GM23338 (cell line): Measurements from ENCODE around the gene SBK3. TPM values are rescaled to one million over a fixed set of nuclear protein-coding genes. Genes with fewer than 3 reads are reported as not detected.

Experiments
- ATAC-seq: fragments of 200-7000 bp; cut with Tn5 transposase; 3 replicates; pipeline ENCODE4 v1.9.1; 2020
- DNase-seq: peaks from one replicate; pipeline ENCODE4 v3.0.0-alpha.2; 2015; ENCODE audit warnings: low spot score
- H2AFZ ChIP-seq: fragments of 200-600 bp; sonication (generic); 2 replicates; pipeline ENCODE4 v1.8.0; 2016; ENCODE audit warnings: antibody characterized with exemption, mild to moderate bottlenecking, moderate library complexity
- H3F3A ChIP-seq: fragments of 200-600 bp; sonication (generic); replicated peaks from 2 replicates; pipeline ENCODE4 v1.8.0; 2017; ENCODE audit warnings: antibody characterized with exemption, mixed run types, low read depth
- H3K27ac ChIP-seq: fragments of 200-600 bp; sonication (generic); 2 replicates; pipeline ENCODE4 v1.6.1; 2016; ENCODE audit warnings: low read depth
- H3K27me3 ChIP-seq: fragments of 200-600 bp; sonication (generic); 2 replicates; pipeline ENCODE4 v1.8.0; 2016; ENCODE audit warnings: mild to moderate bottlenecking, mixed run types, moderate library complexity; ENCODE audit not compliant: insufficient read depth
- H3K36me3 ChIP-seq: fragments of 200-600 bp; sonication (generic); 2 replicates; pipeline ENCODE4 v1.8.0; 2016; ENCODE audit warnings: mild to moderate bottlenecking; ENCODE audit not compliant: insufficient read depth
- H3K4me1 ChIP-seq: fragments of 200-600 bp; sonication (generic); 2 replicates; pipeline ENCODE4 v1.8.0; 2016; ENCODE audit warnings: mild to moderate bottlenecking, moderate library complexity; ENCODE audit not compliant: insufficient read depth
- H3K4me2 ChIP-seq: fragments of 200-600 bp; sonication (generic); 2 replicates; pipeline ENCODE4 v1.7.1; 2017; ENCODE audit warnings: mixed run types
- H3K4me3 ChIP-seq: fragments of 200-600 bp; sonication (generic); 2 replicates; pipeline ENCODE4 v1.6.1; 2016; ENCODE audit warnings: mixed run types
- H3K79me2 ChIP-seq: fragments of 200-600 bp; sonication (generic); replicated peaks from 2 replicates; pipeline ENCODE4 v1.8.0; 2017; ENCODE audit warnings: mild to moderate bottlenecking; ENCODE audit not compliant: insufficient read depth
- H3K9me2 ChIP-seq: fragments of 200-600 bp; sonication (generic); 2 replicates; pipeline ENCODE4 v1.8.0; 2017; ENCODE audit not compliant: insufficient read depth
- H4K20me1 ChIP-seq: fragments of 200-600 bp; sonication (generic); replicated peaks from 2 replicates; pipeline ENCODE4 v1.8.0; 2017; ENCODE audit warnings: mild to moderate bottlenecking; ENCODE audit not compliant: insufficient read depth
- H3K27ac Mint-ChIP-seq: 2 replicates; pipeline ENCODE4 v1.8.0; 2020; ENCODE audit warnings: inconsistent platforms, mild to moderate bottlenecking, moderate library complexity, mixed read lengths
- H3K27me3 Mint-ChIP-seq: 3 replicates; pipeline ENCODE4 v1.8.0; 2022; ENCODE audit warnings: low read depth, mild to moderate bottlenecking, moderate library complexity, mixed read lengths, inconsistent platforms; ENCODE audit not compliant: insufficient read depth, poor library complexity
- H3K36me3 Mint-ChIP-seq: 3 replicates; pipeline ENCODE4 v1.8.0; 2021; ENCODE audit warnings: low read depth, mild to moderate bottlenecking, inconsistent platforms, moderate library complexity, mixed read lengths
- H3K4me1 Mint-ChIP-seq: 3 replicates; pipeline ENCODE4 v1.8.0; 2020; ENCODE audit warnings: mild to moderate bottlenecking, inconsistent platforms, mixed read lengths
- H3K4me3 Mint-ChIP-seq: 3 replicates; pipeline ENCODE4 v1.8.0; 2021; ENCODE audit warnings: moderate library complexity, mild to moderate bottlenecking, inconsistent platforms, mixed read lengths
- H3K9me3 Mint-ChIP-seq: 3 replicates; pipeline ENCODE4 v1.8.0; 2020; ENCODE audit warnings: moderate library complexity, mild to moderate bottlenecking, inconsistent platforms, mixed read lengths
- CREB1 ChIP-seq: fragments of 250-450 bp; sonication (Bioruptor Pico); IDR thresholded peaks from 2 replicates; pipeline ENCODE4 v1.5.0; 2020; ENCODE audit warnings: low read depth, mild to moderate bottlenecking, moderate library complexity
- EZH2phosphoT487 ChIP-seq: fragments of 200-600 bp; sonication (generic); IDR thresholded peaks from one replicate; pipeline ENCODE4 v1.8.1; 2018; ENCODE audit warnings: antibody characterized with exemption; ENCODE audit not compliant: unreplicated experiment
- JUNB ChIP-seq: IDR thresholded peaks from one replicate; pipeline ENCODE4 v1.6.1; 2016; ENCODE audit warnings: antibody characterized with exemption; ENCODE audit not compliant: unreplicated experiment
- REST ChIP-seq: IDR thresholded peaks from one replicate; pipeline ENCODE4 v1.6.1; 2018; ENCODE audit warnings: antibody characterized with exemption; ENCODE audit not compliant: unreplicated experiment
- ZNF114 ChIP-seq: fragments of 250-450 bp; sonication (Bioruptor Pico); IDR thresholded peaks from 2 replicates; pipeline ENCODE4 v1.5.0; 2020; ENCODE audit warnings: mild to moderate bottlenecking, moderate library complexity
- ZNF462 ChIP-seq: fragments of 250-450 bp; sonication (Bioruptor Pico); IDR thresholded peaks from 2 replicates; pipeline ENCODE4 v1.5.0; 2020; ENCODE audit warnings: mild to moderate bottlenecking, moderate library complexity
- polyA plus RNA-seq: library from polyadenylated mRNA; unstranded; fragments of >200 nt; fragmentation: Nextera tagmentation; extraction: Ambion mirVana; gene quantifications from 2 replicates; pipeline ENCODE4 v1.2.1, GENCODE V29; 2016
- total RNA-seq: library from RNA; depleted of rRNA; stranded (reverse); fragments of >200 nt; shearing (Covaris generic); gene quantifications from 2 replicates; pipeline ENCODE4 v1.2.3, GENCODE V29; 2014

The SBK3 gene
- total and polyA plus RNA-seq, 2 experiments from 2014 or later: 0.27 to 0.94 TPM

DNA sequence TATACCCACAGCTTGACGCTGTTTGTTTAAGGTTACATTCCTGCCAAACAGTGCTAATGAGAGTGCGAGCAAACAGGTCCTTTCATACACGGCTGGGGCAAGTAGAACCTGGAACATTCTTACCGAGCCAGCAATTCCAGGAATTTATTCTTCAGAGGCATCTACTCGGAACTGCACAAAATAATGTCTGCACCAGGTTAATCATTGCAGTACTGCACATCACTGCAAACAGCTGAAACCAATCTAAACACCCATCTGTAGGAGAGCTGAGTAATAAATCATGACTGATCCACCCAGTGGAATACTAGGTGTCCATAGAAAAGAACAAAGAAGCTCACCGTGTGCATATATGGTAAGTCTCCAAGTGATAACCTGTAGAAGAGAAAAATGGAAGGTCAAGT, 36.5 kb upstream of the SBK3 start:
- Histone ChIP-seq H3K9me2 (no peaks in the 10 kb centered on the region), H3F3A (peaks cover 21% of the 10 kb centered on the region), H3K4me1 (peaks cover 13% of the 10 kb centered on the region), H3K27ac (no peak overlapping the region), H3K4me3 (no peak overlapping the region), H3K79me2 (peaks cover 13% of the 10 kb centered on the region; the same call in 1 of the 2 replicates), H2AFZ (no peak overlapping the region), H4K20me1 (no peaks in the 10 kb centered on the region), H3K36me3 (no peaks in the 10 kb centered on the region; the same call in none of the 2 replicates), H3K4me2 (no peak overlapping the region), H3K27me3 (peaks cover 8% of the 10 kb centered on the region; the same call in 1 of the 2 replicates)
- Mint-ChIP-seq H3K4me1 (peaks cover 18% of the 10 kb centered on the region), H3K36me3 (peaks cover 15% of the 10 kb centered on the region), H3K9me3 (no peaks in the 10 kb centered on the region; the same call in 2 of the 3 replicates), H3K27me3 (peaks cover 21% of the 10 kb centered on the region), H3K27ac (no peak overlapping the region), H3K4me3 (no peak overlapping the region; the same call in 2 of the 3 replicates)
- no peak for DNase-seq
- TF ChIP-seq CREB1 (CRISPR knock-in tag) (no peak), EZH2phosphoT487 (no peak), ZNF462 (CRISPR knock-in tag) (no peak), ZNF114 (CRISPR knock-in tag) (no peak), REST (no peak), JUNB (no peak)
- ATAC-seq: no peak
